Stimulated activated naive CD4-positive, alpha-beta T cell treated with Interleukin-2 at 50 U/mL for 16 hours (primary cell): Measurements from ENCODE around the gene ANKRD39.
A peak's percentile ranks its signal among the peaks of the same experiment; 100 is the strongest.
"Not testable (repeated sequence)": the region's sequence is repeated elsewhere in the genome, so short reads cannot be mapped to it uniquely, and the experiment has no call there.

Experiments used
- DNase-seq: peaks from one replicate; lab custom pipeline; 2025; lab: John Stamatoyannopoulos, UW

Gene ANKRD39, protein sequence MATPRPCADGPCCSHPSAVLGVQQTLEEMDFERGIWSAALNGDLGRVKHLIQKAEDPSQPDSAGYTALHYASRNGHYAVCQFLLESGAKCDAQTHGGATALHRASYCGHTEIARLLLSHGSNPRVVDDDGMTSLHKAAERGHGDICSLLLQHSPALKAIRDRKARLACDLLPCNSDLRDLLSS

DNA sequence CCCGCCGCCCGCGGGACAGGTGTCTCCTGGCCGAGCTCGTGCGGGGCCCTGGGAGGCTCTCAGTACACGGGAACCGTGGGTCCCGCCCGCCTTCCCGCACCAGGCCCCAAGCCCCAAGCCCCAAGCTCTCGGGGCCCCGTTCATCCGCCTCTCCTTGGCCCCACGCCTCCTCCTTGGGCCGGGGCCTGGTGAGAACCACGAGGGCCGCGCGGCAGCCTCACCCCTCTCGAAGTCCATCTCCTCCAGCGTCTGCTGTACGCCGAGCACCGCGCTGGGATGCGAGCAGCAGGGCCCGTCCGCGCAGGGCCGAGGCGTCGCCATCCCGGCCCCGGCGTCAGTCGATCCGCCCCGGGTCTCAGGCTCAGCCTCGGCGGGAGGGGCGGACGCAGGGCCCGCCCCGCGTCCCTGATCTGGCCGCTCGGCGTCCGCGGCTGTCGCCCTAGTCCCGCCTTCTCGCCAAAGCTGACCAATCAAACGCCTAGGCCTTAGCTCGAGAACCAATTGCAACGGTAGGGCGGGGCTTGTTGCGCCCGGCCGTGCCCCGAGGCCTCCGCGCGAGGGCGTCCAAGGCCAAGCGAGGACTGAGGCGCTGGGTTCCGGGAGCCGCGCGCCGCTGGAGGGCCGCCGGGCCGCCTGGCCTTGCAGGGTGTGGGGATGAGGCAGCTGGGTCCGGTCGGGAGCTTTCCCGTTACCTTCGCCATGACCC lies at the start of gene ANKRD39:
ANKRD39 (minus strand) TSS at position 350 of the 706 bp plus-strand sequence; CDS start at position 321, 29 bp downstream.
- peak; percentile 96 for DNase-seq

DNA sequence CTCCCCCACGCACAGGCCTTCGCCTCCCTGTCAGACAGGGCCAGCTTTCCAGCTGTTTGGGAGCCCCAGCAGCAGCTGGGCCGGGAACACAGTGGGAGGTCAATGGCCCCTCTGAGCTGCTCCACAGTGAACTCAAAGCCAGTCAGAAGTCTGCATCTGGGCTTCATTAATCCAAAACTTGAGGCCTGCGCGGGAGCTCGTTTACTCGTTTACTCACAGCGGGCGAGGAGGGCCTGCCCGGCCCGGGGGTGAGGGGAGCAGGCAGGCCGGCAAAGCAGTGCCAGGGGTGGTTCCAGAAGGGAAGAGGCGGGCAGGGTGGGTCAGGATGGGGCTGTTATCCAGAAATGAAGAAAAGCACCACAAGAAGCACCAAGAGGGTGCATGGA lies 48.9 kb upstream of the ANKRD39 start:
- DNase-seq, result no peak

DNA sequence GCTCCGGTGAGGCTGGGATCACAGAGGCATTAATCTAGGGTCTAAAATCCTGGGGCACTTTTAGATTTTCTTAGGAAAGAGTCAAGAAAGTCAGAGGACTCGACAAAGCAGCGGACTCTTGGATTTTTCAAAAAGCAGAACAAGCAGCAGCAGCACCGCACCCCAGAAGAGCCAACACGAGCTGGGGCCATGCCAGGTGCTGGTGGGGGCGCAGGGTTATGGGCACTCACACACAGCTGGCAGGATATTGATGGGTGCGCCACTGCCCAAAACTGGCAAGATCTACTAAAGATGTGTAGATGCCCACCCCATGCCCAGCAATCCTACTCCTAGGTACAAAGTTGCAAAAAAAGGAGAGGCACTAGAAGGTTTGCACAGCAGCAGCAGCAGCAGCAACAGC lies 46.0 kb upstream of the ANKRD39 start:
- DNase-seq, result no peak

DNA sequence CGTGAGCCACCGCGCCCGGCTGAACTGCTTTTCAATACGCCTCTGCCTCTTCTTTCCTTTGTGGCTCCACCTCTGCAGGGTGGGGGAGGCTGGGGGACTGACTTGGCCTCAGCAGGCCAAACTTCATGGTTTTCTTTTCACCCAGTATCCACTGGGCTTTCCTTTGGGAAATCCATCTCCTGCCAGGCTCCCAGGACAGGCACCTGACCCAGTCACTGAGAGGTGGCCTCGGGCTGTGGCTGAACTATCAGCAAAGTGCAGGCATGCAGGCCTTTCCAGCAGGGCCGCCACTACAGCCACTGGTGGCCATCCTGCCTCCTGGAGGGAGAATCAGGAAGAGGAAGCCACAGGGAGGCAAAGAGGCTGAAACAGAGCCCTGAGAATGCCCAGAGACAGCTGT lies 45.5 kb upstream of the ANKRD39 start:
- DNase-seq, result no peak

DNA sequence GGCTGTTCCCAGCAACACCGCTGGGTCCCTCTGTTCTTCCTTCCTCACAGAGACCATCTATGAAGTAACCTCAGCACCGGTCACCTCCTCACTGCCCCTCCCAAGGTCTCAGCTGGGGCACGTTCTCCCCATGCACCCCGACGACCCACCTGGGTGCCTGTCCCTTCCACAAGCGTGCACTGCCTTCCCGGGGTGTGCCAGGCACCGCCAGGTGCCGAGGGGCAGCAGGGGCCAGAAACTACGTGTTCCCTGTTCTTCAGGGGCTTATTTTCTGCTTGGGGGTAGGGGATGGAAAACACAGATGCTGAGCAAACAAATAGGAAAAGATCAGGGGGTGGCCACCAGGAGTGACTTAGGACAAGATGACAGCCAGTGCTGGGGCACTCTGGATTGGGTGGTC lies 42.4 kb upstream of the ANKRD39 start:
- no peak for DNase-seq

DNA sequence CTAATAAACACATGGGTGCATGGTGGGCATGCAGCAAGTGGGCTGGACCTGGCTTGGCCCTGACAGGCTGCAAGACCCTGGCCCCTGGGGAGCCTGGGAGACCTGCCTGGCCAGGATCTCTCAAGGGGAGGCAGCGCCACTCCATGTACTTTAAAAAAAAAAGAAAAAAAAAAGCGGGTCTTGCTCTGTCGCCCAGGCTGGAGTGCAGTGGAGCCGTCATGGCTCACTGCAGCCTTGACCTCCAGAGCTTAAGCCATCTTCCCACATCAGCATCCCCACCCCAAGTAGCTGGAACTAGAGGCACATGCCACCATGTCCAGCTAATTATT lies 41.6 kb upstream of the ANKRD39 start:
- DNase-seq, result no peak

DNA sequence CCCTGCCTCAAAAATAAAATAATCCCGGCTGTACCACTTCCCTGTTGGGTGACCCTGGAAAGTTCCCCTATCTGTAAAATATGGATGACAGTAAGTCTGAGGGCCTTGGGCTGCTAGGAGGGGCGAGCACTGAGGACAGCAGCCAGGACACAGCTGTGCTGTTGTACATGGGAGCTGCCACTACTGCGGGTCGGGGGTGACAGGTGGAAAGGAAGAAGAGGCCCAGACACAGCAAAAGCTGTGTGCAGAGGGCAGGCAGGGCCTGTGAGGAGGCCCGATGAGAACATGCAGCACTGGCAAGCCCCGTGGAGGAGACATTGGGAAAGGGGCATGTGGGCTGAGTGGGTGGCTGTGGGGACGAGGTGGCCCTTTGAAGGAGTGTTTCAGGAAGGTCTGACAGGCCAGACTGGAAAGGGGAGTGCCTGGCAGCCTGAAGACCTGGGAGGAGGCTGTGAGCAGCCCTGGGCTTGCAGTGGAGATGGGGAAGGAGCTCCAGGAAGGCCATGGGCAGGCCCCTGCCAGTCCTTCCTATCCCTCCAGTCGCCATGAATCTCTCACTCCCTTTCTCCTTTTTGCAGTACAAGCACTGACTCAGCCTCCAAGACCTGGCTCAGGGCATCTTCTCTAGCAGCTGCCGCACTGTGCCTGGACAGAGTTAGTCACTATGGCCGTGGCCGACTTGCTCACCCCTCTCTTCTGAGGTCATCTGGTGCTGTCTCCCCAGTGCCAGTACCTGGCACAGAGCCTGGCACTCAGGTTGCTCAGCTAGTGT lies 41.0 kb upstream of the ANKRD39 start:
- DNase-seq, result no peak

DNA sequence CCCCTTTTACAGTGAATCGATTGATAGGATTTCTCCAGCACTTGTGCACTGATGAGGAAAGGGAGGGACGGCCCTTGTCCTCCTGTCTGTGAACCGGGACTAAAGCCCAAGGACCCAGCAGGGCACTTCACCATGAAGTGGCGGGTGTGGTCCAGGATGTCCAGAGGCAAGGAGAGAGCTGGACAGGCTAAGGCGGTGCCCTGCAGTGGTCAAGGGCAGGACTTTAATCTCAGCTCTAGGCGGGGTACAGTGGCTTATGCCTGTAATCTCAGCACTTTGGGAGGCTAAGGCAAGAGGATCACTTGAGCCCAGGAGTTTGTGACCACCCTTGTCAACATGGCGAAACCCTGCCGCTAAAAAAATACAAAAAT lies 40.3 kb upstream of the ANKRD39 start:
- no peak for DNase-seq

DNA sequence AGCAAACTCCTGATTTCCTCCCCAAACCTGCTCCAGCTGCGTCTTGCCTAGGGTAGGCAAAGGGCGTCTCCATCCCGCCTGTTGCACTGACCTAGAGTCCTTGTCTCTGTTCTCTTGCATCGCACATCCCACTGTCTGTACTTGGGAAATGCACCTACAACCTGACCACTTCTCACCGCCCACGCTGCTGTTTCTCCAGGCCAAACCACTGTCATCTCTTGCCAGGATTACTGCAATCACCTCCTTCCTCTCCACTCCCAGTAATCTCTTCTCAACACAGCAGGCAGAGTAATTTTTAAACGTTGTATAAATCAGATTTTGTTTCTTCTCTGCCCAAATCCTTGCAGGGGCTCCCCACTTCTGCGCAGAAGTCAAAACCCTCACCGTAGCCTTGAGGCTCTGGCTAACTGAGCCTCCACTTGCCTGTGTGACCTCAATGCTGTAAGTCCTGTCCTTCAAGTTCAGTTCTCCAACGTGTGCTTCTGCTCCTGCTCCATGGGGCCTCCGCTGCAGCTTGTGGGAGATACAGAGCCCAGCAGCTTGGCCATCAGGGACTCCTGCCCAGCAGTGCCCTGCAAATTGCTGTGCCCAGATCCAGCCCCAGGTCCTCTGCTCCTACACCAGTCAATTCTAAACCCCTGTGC lies 39.8 kb upstream of the ANKRD39 start:
- DNase-seq, result no peak

DNA sequence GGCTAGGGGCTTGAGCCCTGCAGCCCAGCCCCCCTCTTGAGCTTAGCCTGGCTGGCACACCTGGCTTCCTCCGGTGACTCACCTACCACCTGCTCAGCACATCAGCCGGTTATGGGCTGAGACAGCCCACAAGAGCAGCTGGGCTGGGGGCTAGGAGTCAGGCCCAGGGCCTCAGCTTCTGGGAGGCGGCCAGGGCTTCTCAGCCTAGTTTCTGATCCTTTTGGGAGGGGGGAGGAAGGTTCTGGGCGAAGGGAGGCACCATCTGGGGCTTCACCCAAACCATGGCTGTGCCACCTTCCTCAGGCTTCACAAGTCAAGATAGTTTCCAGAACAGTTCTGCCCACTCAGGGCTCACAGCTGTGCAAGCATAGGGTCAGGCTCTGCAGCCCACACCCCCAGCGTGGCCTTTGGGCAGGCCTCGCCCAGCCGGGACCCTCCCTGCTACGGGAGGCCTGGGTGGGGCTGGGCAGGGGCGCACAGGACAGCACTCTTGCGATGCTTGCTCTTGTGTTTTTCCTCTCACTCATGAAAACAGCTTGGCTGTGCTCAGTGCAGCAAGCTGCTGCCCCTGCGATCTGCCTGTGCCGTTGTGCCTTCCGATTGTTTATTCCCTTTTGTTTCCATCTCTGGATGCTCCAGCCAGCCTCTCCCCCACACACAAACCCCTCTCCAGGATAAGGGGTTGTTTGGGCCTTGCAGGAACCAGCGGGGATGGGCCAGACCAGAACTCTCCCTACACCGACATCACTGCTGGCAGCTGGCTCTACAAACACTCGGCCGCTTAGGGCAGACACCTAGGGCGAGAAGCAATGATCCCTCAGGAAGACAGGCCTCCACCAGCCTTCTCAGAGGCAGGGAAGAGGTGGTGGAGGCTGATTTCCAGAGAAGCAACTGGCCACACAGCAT lies 38.2 kb upstream of the ANKRD39 start:
- no peak for DNase-seq

DNA sequence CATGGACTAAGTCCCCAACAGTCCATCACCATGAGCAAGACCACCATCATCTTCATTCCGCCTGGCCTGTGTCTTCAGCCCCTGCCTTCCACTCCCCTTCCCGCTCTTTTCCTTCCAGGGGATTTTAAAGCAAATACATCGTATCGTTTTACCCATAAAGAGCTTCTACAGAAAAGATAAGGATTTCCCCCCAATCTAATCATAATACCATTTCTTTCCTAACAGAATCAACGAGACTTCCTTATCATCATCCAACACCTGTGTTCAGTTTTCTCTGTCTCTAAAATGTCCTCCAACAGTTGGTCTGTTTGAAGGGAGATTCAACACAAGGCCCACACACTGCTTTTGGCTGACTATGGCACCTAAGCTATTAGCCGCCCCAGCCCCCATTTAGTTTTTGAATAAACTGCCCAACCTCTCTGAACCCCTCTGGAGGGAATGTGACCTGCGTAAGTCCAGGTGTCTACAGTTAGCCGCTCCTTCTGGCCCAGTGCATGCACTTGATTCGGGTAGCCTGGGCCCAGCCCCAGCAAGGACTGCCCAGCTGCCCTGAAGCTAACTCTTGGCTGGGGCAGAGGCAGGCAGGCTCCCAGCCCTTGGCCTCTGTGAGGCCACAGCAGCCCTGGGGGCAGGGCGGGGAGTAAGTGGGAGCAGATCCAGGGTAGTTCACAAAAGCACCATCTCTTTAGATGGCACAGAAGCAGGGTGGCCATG lies 37.4 kb upstream of the ANKRD39 start:
- DNase-seq, result no peak

DNA sequence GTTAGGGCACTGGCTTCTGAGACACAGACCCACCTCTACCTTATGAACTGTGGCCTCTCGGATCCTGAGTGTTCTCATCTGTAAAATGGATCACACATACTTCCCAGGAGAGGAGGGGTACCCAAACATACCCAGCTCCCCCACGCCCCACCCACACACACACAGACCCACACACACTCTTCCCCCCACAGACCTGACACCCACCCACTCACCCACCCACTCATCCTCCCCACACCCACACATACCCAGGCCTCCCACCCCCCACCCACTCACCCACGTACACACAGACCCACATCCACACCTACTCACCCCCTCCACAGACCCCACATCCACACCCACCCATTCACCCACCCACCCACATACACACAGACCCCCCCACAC lies 36.3 kb upstream of the ANKRD39 start:
- no peak for DNase-seq

DNA sequence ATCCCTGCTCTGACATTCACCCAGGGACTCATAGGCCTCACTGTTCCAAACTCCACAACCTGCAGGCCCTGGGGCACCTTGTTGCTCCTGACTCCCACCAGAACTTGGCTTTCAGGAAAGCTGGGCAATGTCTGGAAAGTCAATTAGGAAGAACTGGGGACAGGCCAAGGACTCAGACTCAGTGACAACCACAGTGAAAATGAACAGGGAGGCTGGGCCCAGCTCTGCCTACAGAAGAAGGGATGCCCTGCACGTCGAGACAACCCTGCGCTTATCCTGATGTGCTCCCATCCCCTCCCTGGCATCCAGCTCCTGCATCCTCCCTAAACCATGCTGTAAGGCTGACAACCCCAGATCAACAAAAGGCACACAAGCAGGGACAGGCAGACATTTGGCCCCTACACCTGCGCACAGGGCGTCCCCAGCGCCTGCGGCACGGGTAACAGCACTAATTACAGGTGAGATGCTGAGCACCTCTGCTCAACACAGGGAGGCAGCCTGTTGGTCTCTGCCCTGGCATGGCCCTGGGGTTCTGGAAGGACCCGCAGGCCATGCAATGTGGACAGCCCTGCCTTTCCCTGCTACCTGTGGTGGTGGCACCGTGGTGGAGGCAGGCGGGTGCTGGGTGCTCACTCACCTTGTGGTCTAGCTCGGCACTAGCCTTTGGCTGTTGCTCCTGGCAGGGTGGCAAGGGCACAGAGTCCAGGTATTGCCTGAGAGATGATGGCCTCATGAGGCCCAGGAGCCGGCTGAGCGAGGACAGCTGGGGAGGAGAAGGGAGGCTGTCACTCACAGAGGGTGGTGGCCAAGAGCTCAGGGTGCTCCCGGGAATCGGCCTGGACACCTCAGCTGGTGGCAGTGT lies 35.7 kb upstream of the ANKRD39 start:
- DNase-seq, result no peak

DNA sequence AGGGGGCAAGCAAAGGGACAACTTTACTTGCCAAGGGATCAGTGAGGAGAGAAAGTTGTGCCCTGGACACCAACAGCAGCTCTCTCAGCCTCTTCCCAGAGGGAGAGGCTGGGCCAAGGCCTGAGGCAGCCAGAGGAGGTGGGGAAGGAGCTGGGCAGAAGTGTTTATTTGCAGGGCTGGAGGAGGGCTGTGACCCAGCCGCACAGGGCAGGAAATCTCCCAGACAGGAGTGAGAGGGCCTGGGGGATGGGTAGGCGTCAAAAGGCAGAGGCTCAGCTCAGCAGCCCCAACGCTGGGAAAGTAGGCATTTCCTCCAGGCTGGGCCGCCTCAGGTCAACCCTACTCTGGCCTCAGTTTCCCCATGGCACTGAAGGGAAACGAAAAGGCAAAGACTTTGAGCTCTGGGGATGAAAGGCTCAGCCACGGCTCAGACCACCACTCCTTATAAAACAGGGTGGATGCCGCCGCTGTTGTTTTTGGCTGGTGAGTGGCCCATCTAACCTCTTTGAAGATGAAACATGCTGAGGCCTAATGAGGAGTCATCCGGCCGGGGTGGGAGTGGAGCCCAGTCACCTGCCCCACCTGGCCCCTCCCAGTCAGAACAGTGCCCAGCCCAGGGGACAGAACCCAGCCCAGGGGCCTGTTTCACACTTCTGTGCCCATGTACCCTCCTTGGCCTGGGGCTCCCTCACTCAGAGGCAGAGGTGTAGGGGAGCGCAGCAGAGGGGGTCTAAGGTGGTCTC lies 33.9 kb upstream of the ANKRD39 start:
- DNase-seq, result no peak

DNA sequence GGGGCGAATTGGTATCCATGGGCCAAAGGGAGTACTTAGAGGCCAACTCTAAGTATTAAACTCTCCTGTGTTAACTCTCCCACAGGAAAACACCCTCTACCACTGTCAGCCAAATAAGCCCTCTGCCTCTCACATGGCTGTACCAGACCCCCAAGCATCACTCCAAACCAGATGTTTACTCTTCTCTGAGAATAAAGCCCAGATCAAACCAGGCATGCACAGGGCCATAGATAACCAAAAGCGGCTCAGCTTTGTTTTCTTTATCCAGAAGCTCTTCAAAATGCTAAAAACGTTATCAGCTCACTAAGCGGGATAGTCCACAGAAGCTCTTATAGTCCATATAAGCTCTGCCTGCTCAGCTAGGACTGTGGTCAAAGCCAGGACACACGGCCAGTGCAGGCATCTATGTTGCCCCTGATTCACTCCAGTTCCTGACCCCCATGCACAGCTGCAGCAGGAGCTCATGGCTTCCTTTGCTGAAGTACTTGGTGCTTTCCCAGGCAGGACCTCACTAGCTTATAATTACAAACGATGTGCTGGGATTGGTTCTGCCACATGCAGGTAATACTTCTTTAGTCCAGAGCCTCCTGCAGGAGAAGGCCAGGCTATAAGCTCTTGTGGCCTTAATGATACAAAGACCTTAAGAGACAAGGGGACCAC lies 33.0 kb upstream of the ANKRD39 start:
- DNase-seq, result no peak

DNA sequence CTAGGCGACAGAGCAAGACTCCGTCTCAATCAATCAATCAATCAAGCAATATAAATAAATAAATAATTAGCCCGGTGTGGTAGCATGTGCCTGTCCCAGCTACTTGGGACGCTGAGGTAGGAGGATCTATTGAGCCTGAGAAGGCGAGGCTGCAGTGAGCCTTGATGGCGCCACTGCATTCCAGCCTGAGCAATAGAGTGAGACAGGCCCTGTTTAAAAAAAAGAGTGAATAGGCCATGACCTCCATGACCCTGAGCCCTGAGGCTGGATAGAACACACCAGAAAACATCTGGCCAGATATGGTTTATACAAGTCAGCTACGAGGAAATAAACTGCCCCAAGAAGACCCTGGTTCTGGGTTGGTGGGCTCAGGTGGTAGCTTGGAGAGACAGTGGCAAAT lies 32.4 kb upstream of the ANKRD39 start:
- DNase-seq, result no peak

DNA sequence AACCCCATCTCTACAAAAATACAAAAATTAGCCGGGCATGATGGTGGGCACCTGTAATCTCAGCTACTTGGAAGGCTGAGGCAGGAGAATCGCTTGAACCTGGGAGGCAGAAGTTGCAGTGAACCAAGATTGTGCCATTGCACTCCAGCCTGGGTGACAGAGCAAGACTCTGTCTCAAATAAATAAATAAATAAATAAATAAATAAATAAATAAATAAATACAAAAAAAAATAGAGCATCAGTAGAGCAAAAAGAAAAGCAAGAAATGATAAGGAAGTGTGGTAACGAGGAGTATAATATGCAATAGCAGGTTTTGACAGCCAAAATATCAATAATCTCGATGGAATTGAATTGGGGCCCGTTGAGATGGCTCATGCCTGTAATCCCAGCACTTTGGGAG lies 31.7 kb upstream of the ANKRD39 start:
- DNase-seq, result not testable (repeated sequence)

DNA sequence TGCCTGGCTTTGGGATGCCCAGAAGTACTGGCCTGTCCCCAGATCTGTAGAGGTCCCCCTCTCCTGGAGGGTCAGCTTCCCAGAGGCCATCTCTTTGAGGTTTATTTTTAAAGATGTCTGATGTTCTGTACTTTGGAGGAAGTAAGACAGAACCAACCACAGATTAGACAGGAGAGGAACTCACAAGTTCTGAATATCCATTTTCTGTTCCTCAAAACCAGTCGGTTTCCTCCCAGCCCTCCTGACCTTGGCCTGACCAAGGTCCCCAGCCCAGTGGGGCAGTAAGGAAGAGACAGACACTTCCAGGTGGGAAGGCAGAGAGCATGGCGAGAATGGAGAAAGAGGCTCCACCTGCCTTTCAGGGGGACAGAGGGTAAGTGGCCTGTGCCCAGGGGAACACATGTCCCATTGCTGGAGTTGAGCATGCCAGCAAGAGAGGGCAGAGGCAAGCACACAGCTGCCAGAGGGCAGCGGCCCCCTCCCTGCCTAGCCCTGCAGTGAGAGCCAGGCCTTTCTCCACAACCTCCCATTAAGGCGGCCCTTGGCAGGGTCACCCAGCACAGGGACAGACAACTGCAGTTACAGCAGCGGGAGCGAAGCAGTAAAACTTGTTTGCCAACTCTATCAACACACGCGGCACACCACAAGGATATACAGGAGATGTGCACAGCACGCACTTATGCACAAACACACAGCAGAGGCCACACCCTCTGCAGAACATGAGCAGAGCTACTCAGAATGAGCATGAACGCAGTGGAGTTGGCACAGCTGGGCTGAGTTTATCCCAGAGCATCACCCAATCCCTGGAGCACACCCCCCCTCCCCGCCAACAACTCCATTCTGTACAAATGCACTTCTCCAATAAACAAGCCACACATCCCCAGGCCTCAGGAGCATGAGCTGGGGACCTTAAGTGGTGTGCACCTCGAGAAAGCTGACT lies 30.5 kb upstream of the ANKRD39 start:
- DNase-seq, result no peak
